Kidney capillary endothelial cell (primary cell): Measurements from ENCODE around the gene TSKU.
"Not testable (repeated sequence)": the region's sequence is repeated elsewhere in the genome, so short reads cannot be mapped to it uniquely, and the experiment has no call there.

Experiments
- DNase-seq: peaks from one replicate; pipeline ENCODE4 v3.0.0-alpha.2; 2018; ENCODE audit warnings: low spot score

Gene TSKU

GRCh38 chr11:76801736-76802135 lies 18.6 kb downstream of the TSKU start:
- DNase-seq, result no peak

- DNase-seq, result no peak
Observed at GRCh38 chr11:76802151-76802550, 19.0 kb downstream of the TSKU start.

- DNase-seq, result no peak
Observed at GRCh38 chr11:76802621-76803020, 19.5 kb downstream of the TSKU start.

- no peak for DNase-seq
Observed at GRCh38 chr11:76803023-76803422, 19.9 kb downstream of the TSKU start.

- DNase-seq, result no peak
Observed at GRCh38 chr11:76803811-76804600, 20.9 kb downstream of the TSKU start.

- no peak for DNase-seq
Observed at GRCh38 chr11:76805206-76805913, 22.2 kb downstream of the TSKU start.

GRCh38 chr11:76806131-76806530 lies 23.0 kb downstream of the TSKU start:
- no peak for DNase-seq

- DNase-seq, result no peak
Observed at GRCh38 chr11:76806608-76807205, 23.6 kb downstream of the TSKU start.

GRCh38 chr11:76807206-76807875 lies 24.2 kb downstream of the TSKU start:
- peak; percentile 78 for DNase-seq

- DNase-seq, result no peak
Observed at GRCh38 chr11:76808171-76808570, 25.0 kb downstream of the TSKU start.

- no peak for DNase-seq
Observed at GRCh38 chr11:76808996-76809395, 25.8 kb downstream of the TSKU start.

GRCh38 chr11:76810151-76810853 lies 27.1 kb downstream of the TSKU start:
- DNase-seq, result peak; percentile 62

GRCh38 chr11:76811259-76811658 lies 28.1 kb downstream of the TSKU start:
- no peak for DNase-seq

GRCh38 chr11:76814414-76814813 lies 31.3 kb downstream of the TSKU start:
- no peak for DNase-seq

- not testable (repeated sequence) for DNase-seq
Observed at GRCh38 chr11:76815678-76816077, 32.5 kb downstream of the TSKU start.

GRCh38 chr11:76820184-76820566 lies 37.0 kb downstream of the TSKU start:
- no peak for DNase-seq

GRCh38 chr11:76821396-76821795 lies 38.2 kb downstream of the TSKU start:
- not testable (repeated sequence) for DNase-seq

GRCh38 chr11:76822406-76822805 lies 39.2 kb downstream of the TSKU start:
- no peak for DNase-seq

GRCh38 chr11:76823481-76824028 lies 40.4 kb downstream of the TSKU start:
- peak; percentile 99 for DNase-seq

- DNase-seq, result peak; percentile 90
Observed at GRCh38 chr11:76824083-76824939, 41.2 kb downstream of the TSKU start.
